GM19468 (cell line): ENCODE results near the gene USP44.
"Not testable (repeated sequence)": the region's sequence is repeated elsewhere in the genome, so short reads cannot be mapped to it uniquely, and the experiment has no call there.

Experiments
- ATAC-seq: cut with Tn5 transposase; IDR thresholded peaks from one replicate; pipeline ENCODE4 v1.9.1; 2021; ENCODE audit warnings: mild to moderate bottlenecking, moderate library complexity, moderate number of reproducible peaks; ENCODE audit not compliant: unreplicated experiment; ENCODE audit errors: extremely low read depth

Gene USP44

DNA sequence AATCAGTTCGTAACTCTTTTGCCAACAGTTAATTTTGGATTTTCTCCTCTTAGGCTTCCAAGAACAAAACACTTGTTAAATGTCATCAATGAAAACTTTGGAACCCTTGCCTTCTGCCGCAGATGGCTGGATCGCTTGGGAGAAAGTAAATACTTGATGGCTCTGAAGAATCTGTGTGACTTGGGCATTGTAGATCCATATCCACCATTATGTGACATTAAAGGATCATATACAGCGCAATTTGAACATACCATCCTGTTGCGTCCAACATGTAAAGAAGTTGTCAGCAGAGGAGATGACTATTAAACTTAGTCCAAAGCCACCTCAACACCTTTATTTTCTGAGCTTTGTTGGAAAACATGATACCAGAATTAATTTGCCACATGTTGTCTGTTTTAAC is 37.7 kb downstream of the USP44 start:
- no peak for ATAC-seq

DNA sequence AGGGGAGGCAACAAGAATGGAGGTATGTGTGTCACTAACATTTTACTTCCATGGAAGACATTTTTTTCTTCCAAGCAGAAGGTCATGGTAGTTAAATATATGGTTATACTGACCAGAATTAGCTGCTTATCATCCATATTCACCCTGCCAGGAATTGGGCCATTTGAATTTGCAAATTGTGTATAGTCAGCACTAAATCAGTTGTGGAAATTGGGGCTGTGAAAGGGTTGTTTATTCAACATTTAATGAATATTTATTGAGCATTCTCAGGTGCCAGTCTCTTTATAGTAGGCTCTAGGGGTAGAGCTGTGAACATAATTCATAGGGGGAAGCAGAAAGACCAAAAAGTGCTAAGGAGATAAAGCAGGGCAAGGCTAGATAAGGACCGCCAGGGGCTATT is 39.3 kb downstream of the USP44 start:
- no peak for ATAC-seq

GRCh38 chr12:95509300-95509699 is 42.0 kb downstream of the USP44 start:
- no peak for ATAC-seq

DNA sequence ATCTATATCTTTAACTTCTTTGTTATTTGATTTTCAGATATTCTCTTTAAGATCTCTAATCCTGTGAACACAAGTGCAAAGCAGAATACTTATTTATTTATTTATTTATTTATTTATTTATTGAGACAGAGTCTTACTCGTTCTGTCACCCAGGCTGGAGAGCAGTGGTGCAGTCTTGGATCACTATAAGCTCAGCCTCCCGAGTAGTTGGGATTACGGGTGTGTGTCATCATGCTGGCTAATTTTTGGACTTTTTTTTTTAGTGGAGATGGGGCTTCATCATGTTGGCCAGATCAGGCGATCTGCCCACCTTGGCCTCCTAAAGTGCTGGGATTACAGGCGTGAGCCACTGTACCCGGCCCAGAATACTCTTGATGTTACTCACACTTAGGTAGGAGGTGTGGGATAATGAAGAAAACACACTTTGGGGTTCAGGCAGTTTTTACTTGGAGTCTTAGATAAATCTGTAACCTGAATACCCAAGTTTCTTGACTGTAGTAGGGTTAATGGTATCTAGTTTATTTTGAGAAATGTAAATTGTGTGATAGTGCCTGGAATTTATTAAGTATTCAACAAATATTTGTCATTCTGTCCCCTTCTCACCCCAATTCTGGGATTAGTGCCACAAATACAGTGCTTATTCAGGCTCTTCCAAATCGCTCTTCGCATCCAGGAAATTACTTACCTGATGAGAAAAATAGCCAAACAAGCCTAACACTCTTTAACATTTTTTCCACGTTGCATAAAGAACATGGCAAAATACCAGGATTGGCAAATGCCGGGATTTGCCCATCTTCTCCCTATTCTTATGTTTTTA is 44.4 kb downstream of the USP44 start:
- ATAC-seq: no peak

- no peak for ATAC-seq
Measured at GRCh38 chr12:95505039-95505438, 46.2 kb downstream of the USP44 start.

DNA sequence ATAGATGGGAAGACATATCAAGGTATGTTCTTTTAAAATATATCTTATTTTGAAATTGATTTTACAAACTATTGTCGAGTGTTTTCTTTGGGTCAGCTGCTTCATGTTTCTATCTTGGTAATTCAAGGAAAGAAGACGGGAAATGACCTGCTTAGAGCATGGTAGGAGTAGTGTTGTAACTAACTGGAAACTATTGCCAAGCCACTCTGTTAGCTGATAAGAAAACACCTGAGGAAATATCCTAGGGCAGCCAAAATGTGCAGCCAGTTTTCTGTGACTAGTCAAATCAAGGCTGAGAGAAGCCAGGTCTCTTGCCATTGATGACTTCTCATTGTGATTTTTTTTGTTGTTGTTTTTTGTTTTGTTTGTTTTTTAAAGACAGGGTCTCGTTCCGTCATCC is 47.1 kb downstream of the USP44 start:
- ATAC-seq: no peak

- no peak for ATAC-seq
Measured at GRCh38 chr12:95499772-95500171, 51.5 kb downstream of the USP44 start.

GRCh38 chr12:95498968-95499367 is 52.3 kb downstream of the USP44 start:
- ATAC-seq: no peak

DNA sequence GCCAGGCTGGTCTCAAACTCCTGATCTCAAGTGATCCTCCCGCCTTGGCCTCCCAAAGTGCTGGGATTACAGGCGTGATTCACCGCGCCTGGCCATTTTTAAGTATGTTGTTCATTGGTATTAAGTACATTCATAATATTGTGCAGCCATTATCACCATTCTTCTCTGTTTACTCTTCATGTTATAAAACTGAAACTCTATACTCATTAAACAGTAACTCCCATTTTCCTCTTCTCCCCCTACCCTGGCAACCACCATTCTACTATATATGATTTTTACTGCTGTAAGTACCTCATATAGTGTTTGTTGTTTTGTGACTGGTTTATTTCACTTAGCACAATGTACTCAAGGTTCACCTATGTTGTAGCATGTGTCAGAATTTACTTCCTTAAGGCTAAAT is 54.2 kb downstream of the USP44 start:
- ATAC-seq: no peak

DNA sequence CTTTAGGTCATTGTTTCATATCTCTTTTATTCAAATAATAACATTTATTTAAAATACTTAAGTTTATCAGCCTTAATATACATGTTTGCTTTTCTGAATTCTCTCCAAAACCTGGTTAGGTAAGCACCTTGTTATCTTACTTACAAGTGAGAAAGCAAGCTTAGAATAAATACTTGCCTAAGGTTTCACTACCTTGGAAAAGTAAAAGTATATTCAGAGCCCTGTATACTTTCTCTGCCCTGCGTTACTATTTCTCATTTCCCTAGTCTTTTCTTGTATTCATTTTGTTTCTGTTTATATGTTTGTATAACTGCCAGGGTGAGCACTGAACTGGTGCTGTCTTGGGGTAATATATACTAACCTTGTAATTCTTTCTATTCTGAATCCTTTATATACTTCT is 55.8 kb downstream of the USP44 start:
- no peak for ATAC-seq

DNA sequence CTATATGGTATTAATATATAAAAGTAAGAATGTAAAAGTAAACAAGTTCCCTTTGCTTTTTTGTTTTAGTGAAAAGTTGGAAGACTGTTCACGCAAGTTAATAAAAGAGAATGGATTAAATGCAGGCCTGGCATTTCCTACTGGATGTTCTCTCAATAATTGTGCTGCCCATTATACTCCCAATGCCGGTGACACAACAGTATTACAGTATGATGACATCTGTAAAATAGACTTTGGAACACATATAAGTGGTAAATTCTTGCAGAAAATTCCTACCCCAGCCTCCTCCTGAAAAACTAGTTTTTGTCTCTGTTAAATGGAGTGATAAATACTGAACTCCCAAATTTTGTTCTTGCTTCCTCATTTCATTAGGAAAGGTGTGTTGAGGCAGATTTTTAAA is 56.4 kb downstream of the USP44 start:
- ATAC-seq: no peak

GRCh38 chr12:95492462-95492861 is 58.8 kb downstream of the USP44 start:
- no peak for ATAC-seq

GRCh38 chr12:95487024-95487423 is 64.3 kb downstream of the USP44 start:
- ATAC-seq: no peak

DNA sequence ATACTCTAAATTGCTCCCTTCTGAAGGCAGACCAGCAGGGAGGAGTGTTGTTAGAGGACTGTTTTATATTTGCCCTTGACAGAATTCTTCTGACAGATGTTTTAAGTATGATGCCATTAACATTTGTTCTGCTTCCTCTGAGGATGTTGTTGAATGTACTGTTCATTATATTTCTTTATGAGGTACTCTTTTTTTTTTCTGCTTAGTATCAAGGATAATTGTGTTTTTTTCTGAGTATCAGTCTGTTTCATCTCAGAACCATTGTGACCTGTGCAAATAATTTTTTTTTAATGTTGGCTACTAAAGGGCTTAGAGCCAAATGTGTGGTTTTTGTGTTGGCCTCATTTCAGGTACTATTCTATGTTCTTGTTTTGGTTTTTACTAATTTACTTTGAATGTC is 66.8 kb downstream of the USP44 start:
- ATAC-seq: no peak

DNA sequence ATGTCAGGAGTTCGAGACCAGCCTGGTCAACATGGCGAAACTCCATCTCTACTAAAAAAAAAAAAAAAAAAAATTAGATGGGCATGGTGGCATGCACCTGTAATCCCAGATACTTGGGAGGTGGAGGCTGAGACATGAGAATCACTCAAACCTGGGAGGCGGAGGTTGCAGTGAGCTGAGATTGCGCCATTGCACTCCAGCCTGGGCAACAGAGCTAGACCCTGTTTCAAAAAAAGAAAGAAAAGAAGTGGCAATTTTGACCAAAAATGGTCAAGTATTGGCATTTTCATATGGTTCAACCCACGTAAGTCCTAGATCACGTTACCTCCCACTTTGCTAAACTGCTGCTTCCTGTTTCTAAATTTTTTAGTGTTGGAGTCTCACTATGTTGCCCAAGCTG is 68.7 kb downstream of the USP44 start:
- ATAC-seq: not testable (repeated sequence)

DNA sequence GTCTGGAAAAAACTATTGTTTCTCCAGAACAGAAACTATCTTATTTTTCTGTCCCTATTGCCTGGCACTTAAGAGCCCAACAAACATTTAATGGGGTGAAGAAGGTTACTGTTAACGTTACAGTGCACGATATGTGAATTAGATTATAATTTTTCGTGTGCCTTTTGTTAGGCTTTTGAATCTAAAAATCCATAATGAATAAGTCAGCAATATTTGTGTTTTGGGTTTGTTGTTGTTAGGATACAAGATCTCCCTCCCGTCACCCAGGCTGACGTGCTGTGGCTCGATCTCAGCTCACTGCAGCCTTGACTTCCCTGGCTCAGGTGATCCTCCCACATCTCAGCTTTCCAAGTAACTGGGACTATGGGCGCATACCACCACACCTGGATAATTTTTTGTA is 69.4 kb downstream of the USP44 start:
- no peak for ATAC-seq

GRCh38 chr12:95481072-95481471 is 70.2 kb downstream of the USP44 start:
- no peak for ATAC-seq

DNA sequence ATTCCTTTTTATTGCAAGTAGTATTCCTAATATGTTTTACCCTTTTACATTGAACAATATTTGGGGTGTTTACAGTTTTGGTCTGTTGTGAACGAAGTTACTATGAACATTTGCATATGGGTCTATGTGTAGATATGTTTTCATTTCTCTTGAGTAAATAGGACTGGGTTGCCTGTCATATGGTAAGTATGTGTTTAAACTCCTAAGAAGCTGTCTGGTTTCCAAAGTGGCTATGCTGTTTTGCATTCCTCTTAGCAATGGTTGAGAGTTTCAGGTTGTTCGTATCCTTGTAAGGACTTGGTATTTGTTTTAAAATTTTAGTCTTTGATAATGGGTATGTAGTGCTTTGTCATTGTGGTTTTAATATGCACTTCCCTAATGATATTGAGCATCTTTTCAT is 71.0 kb downstream of the USP44 start:
- no peak for ATAC-seq

DNA sequence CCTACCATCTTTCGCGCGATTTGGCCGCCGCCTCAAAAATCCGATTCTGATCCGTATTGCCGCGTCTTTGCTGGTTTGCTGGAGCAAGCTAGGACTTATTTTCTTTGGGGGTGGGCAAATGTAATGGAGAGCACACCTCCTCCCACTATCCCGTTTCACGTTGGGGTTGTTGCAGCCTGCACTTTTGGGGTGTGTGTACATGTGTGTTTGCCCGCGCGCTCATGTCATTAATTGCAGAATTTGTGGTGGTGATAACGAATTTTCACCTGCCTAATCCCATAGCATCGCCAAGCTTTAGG is 76.7 kb downstream of the USP44 start:
- no peak for ATAC-seq

DNA sequence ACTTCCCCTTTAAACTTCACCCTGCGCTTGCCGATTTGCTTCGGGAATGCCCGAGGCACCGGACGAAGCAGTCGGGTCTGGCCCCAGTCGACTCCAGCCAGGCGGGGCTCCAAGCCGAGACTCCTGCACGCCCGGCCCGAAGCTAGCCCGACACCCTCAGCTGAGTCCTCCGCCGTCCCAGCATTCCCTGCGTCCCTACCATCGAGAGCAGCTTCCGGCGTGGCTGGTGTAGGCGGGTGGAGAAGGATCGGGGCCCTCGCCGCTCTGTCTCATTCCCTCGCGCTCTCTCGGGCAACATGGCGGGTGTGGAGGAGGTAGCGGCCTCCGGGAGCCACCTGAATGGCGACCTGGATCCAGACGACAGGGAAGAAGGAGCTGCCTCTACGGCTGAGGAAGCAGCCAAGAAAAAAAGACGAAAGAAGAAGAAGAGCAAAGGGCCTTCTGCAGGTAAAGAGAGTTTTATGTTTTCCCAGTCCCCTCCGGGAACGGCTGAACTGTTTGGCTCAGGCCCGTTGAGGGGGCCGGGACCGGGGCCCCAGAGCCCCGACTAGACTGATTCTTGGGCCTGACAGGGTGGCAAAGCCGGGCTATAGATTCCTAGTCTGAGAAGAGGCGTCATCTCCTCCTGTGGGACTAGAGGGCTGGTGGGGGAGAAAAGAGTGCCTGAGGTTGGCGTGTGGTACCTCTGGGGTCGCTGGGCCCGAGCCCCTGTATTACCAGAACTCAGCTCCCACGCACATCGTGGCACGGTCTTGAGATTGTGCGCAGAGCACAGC is 77.2 kb downstream of the USP44 start, which contains the start of gene METAP2:
METAP2 (plus strand) TSS at position 269 of the 776 bp plus-strand sequence; CDS start at position 297, 28 bp downstream.
- ATAC-seq: peak; percentile 91

DNA sequence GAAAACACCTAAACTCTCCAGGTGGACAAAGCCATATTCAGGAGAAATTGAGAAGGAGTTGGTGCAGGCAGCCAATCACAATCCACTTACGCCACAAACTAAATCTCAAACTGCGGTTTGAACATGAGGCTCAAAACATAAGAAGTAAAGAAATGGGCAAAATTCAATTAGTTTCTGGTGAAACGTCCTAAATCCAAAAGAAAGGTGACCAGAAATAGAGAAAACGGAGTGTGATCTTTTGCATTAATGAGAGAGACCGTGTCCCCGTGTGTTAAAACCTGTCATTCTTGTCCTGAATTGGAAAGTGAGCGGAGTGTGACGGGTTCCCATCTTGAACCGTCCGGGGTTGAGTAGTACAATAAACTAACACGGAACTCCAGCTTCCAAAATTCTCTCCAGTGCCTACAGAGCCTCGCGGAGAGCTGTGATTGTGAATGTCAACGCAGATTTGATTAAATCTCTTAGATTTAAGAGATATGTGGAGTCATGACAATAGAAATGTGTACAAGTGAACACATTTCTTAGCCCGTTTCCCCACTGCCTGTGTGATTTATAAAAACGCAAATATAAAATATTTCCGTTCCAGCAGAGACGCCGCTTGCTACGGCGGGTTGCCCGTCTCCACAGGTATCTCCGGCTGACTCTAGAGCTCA is 77.9 kb downstream of the USP44 start:
- ATAC-seq: peak; percentile 2
